ENCODE results near the gene MYBPC2. TPM values are rescaled to one million over a fixed set of nuclear protein-coding genes. Genes with fewer than 3 reads are reported as not detected.

MYBPC2 gene
- total and polyA plus RNA-seq, 10 donors, result 0.28 to 1.7 (median 0.42) TPM; not detected in 2

DNA sequence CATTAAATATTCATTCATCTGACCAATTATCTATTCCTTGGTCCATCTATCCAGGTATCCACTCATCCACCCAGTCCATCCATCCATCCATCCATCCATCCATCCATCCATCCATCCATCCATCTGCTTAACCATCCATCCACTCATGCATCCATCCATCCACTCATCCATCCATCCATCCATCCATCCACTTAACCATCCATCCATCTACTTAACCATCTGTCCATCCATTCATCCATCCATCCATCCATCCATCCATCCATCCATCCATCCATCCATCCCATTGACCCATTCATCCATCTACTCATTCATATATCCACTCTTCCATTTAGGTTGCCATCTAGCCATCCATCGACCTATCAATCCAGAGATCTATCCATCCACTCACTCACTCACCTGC, 11.4 kb downstream of the MYBPC2 start:
- peaks cover 0 to 6% (median 0%) of the 10 kb centered on the region in 8 donors for H3K9me3 ChIP-seq
- no peaks in the 10 kb centered on the region for H3K27me3 ChIP-seq (replicated peaks in 1 of 7)
- H3K4me3 ChIP-seq, result no peak overlapping the region
- no peaks in the 10 kb centered on the region for H3K36me3 ChIP-seq
- 63 to 92% (median 68%) methylated on average over 1 of the region's 1 CpG for WGBS, 5 donors
- intact Hi-C loops (cut with DNase I; ENCODE audit: low total_unique reads), result no loop called here
- TF ChIP-seq POLR2A (IDR thresholded peaks at IDR 0.05) (no peak), POLR2AphosphoS5 (IDR thresholded peaks at IDR 0.05) (no peak)
- TF ChIP-seq, protein P1, sequence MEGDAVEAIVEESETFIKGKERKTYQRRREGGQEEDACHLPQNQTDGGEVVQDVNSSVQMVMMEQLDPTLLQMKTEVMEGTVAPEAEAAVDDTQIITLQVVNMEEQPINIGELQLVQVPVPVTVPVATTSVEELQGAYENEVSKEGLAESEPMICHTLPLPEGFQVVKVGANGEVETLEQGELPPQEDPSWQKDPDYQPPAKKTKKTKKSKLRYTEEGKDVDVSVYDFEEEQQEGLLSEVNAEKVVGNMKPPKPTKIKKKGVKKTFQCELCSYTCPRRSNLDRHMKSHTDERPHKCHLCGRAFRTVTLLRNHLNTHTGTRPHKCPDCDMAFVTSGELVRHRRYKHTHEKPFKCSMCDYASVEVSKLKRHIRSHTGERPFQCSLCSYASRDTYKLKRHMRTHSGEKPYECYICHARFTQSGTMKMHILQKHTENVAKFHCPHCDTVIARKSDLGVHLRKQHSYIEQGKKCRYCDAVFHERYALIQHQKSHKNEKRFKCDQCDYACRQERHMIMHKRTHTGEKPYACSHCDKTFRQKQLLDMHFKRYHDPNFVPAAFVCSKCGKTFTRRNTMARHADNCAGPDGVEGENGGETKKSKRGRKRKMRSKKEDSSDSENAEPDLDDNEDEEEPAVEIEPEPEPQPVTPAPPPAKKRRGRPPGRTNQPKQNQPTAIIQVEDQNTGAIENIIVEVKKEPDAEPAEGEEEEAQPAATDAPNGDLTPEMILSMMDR (IDR thresholded peaks at IDR 0.05 in 8 of 11, conservative IDR thresholded peaks at IDR 0.05 in 3 of 11), result no peak
- H3K4me1 ChIP-seq, result no peaks in the 10 kb centered on the region
- H3K27ac ChIP-seq, result no peak overlapping the region
- DNase-seq, result no peak

DNA sequence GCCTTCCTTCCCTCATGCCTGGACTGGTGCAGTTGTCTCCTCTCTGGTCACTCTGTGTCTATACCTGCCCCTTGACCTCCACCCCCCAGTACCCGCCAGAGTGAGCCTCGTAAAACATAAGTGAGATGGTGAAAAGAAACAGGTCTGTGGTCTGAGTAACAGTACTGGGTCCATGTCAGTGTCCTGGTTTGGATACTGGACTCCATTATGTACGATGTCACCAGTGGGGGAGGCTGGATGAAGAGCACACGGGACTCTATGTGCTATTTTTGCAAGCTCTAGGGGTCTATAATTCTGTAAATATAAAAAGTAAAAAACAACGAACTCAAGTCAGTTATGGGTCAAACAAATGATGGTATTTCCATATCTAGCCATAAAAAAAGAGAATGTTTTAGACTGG, 14.4 kb downstream of the MYBPC2 start:
- Histone ChIP-seq H3K4me3 (no peak overlapping the region), H3K9me3 (peaks cover 0 to 6% (median 0%) of the 10 kb centered on the region in 8 donors), H3K36me3 (no peaks in the 10 kb centered on the region), H3K4me1 (no peaks in the 10 kb centered on the region), H3K27me3 (replicated peaks in 1 of 7) (peaks cover 0 to 6% (median 0%) of the 10 kb centered on the region in 7 donors), H3K27ac (no peak overlapping the region)
- WGBS, 5 donors, result 80 to 87% (median 84%) methylated on average over 5 of the region's 5 CpGs
- TF ChIP-seq, protein P1 (IDR thresholded peaks at IDR 0.05 in 8 of 11, conservative IDR thresholded peaks at IDR 0.05 in 3 of 11), result no peak
- no peak for TF ChIP-seq POLR2A (IDR thresholded peaks at IDR 0.05)
- TF ChIP-seq POLR2AphosphoS5 (IDR thresholded peaks at IDR 0.05), result no peak
- intact Hi-C loops (cut with DNase I; ENCODE audit: low total_unique reads), result no loop called here
- no peak for DNase-seq

DNA sequence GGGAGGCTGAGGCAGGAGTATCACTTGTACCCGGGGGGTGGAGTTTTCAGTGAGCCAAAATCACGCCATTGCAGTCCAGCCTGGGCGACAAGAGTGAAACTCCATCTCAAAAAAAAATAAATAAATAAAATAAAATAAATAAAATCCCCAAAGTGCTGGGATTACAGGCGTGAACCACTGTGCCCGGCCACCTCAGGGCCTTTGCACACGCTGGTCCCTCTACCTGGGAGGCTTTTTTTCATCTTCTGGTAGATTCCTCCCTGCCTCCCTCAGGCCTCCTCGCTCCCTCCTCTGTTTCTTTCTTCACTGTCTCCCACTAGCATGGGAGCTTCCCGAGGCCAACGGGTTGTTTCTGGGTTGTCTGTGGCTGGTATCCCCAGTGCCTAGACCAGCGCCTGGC, 15.1 kb downstream of the MYBPC2 start:
- intact Hi-C loops (cut with DNase I; ENCODE audit: low total_unique reads), result no loop called here
- TF ChIP-seq, protein P1 (IDR thresholded peaks at IDR 0.05 in 8 of 11, conservative IDR thresholded peaks at IDR 0.05 in 3 of 11), result no peak
- TF ChIP-seq POLR2AphosphoS5 (IDR thresholded peaks at IDR 0.05) (no peak), POLR2A (IDR thresholded peaks at IDR 0.05) (no peak)
- H3K36me3 ChIP-seq, result no peaks in the 10 kb centered on the region
- no peak for DNase-seq
- H3K4me1 ChIP-seq, result no peaks in the 10 kb centered on the region
- 92 to 98% (median 93%) methylated on average over 10 of the region's 10 CpGs for WGBS, 5 donors
- H3K27ac ChIP-seq, result no peak overlapping the region
- peaks cover 0 to 6% (median 0%) of the 10 kb centered on the region in 8 donors for H3K9me3 ChIP-seq
- peaks cover 0 to 6% (median 0%) of the 10 kb centered on the region in 7 donors for H3K27me3 ChIP-seq (replicated peaks in 1 of 7)
- H3K4me3 ChIP-seq, result no peak overlapping the region

DNA sequence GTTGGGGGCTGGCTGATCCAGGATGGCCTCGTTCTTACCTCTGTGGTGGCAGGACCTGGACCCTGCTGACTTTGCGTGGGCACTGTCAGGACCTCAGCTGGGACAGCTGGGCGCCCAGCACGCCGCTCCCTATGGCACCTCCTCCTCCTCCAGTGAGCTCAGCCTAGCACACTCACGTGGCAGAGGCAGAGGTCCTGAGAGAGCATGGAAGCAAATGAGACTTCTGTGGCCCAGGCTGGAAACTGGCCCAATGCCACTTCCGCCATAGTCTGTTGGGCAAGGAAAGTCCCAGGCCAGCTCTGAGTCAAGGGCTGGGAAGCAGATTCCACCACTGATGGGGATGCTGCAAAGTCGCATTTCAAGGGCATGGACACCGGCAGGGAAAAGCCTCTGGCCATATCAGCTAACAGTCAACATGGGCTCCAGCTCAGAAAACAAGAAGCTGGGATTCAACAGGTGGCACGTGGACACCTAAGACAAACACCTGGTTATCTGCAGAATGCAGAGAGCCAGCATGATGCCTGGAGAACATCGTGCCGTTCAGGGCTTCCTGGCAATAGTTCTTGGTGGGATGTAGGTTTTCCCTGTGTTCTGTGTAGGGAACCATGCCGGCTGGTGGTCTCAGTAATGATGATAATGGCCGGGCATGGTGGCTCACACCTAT, 16.7 kb downstream of the MYBPC2 start:
- 77 to 84% (median 81%) methylated on average over 11 to 14 of the region's 14 CpGs for WGBS, 5 donors
- H3K4me3 ChIP-seq, result no peak overlapping the region
- H3K9me3 ChIP-seq, result peaks cover 0 to 6% (median 0%) of the 10 kb centered on the region in 8 donors
- no peaks in the 10 kb centered on the region for H3K4me1 ChIP-seq
- H3K27me3 ChIP-seq (replicated peaks in 1 of 7), result peaks cover 0 to 6% (median 0%) of the 10 kb centered on the region in 7 donors
- TF ChIP-seq, protein P1 (IDR thresholded peaks at IDR 0.05 in 8 of 11, conservative IDR thresholded peaks at IDR 0.05 in 3 of 11), result no peak
- TF ChIP-seq POLR2AphosphoS5 (IDR thresholded peaks at IDR 0.05), result no peak
- TF ChIP-seq POLR2A (IDR thresholded peaks at IDR 0.05), result no peak
- H3K27ac ChIP-seq, result no peak overlapping the region
- no peaks in the 10 kb centered on the region for H3K36me3 ChIP-seq
- intact Hi-C loops (cut with DNase I; ENCODE audit: low total_unique reads), result no loop called here
- no peak for DNase-seq

All from spleen (tissue), 11 donors.